PC-3 (cell line): ENCODE measurements around the gene RPS16. TPM values are rescaled to one million over a fixed set of nuclear protein-coding genes. Genes with fewer than 3 reads are reported as not detected.

ENCODE experiments used
- ATAC-seq: fragments of 200-7000 bp; cut with Tn5 transposase; 2 replicates; pipeline ENCODE4 v1.9.1; 2020; ENCODE audit warnings: mild to moderate bottlenecking, moderate library complexity
- BruUV-seq: library from RNA; stranded (reverse); fragments of 400-500 nt; replicated peaks from 2 replicates; lab custom pipeline; 2021; lab: Mats Ljungman, UMichigan
- CTCF ChIA-PET: fragments of 300-600 bp; sonication (Branson Sonifier 250); formaldehyde crosslinking; loops from one replicate; lab custom pipeline; 2022; ENCODE audit warnings: antibody characterized with exemption; lab: Charles Lee
- POLR2A ChIA-PET: fragments of 300-600 bp; sonication (Branson Sonifier 250); formaldehyde crosslinking; loops from one replicate; lab custom pipeline; 2022; ENCODE audit warnings: antibody characterized with exemption; ENCODE audit not compliant: unreplicated experiment; lab: Charles Lee
- DNase-seq: peaks from one replicate; pipeline ENCODE4 v3.0.0-alpha.2; 2015
- H2AFZ ChIP-seq: fragments of 300-600 bp; sonication (generic); 2 replicates; pipeline ENCODE4 v1.6.0; 2016; ENCODE audit warnings: antibody characterized with exemption, low read length
- H3F3A ChIP-seq: fragments of 300-600 bp; sonication (generic); one replicate; pipeline ENCODE4 v1.6.0; 2017; ENCODE audit warnings: antibody characterized with exemption, low read length, control low read depth, mild to moderate bottlenecking; ENCODE audit not compliant: unreplicated experiment
- H3K27ac ChIP-seq: fragments of 300-600 bp; sonication (generic); 2 replicates; pipeline ENCODE4 v1.5.1; 2016; ENCODE audit warnings: mild to moderate bottlenecking, low read length
- H3K27me3 ChIP-seq: fragments of 300-600 bp; sonication (generic); 2 replicates; pipeline ENCODE4 v1.6.1; 2016; ENCODE audit warnings: low read length, mixed read lengths
- H3K36me3 ChIP-seq: fragments of 300-600 bp; sonication (generic); 2 replicates; pipeline ENCODE4 v1.6.1; 2016; ENCODE audit warnings: low read depth, mixed run types, low read length, mixed read lengths
- H3K4me1 ChIP-seq: fragments of 300-600 bp; sonication (generic); 2 replicates; pipeline ENCODE4 v1.5.1; 2016; ENCODE audit warnings: low read length; ENCODE audit not compliant: insufficient read depth
- H3K4me2 ChIP-seq: fragments of 300-600 bp; sonication (generic); 2 replicates; pipeline ENCODE4 v1.6.0; 2016; ENCODE audit warnings: low read length
- H3K4me3 ChIP-seq: fragments of 300-600 bp; sonication (generic); 2 replicates; pipeline ENCODE4 v1.5.1; 2016; ENCODE audit warnings: mild to moderate bottlenecking, low read length, mixed read lengths
- H3K79me2 ChIP-seq: fragments of 300-600 bp; sonication (generic); 2 replicates; pipeline ENCODE4 v1.6.1; 2017; ENCODE audit warnings: low read length, mixed read lengths
- H3K9ac ChIP-seq: fragments of 300-600 bp; sonication (generic); 2 replicates; pipeline ENCODE4 v1.6.0; 2016; ENCODE audit warnings: mild to moderate bottlenecking, low read length
- H3K9me2 ChIP-seq: fragments of 300-600 bp; sonication (generic); replicated peaks from 2 replicates; pipeline ENCODE4 v1.6.1; 2016; ENCODE audit warnings: mixed run types, low read length, mixed read lengths
- H3K9me3 ChIP-seq: fragments of 300-600 bp; sonication (generic); 2 replicates; pipeline ENCODE4 v1.6.1; 2016; ENCODE audit warnings: low read length, mixed read lengths
- H4K20me1 ChIP-seq: fragments of 300-600 bp; sonication (generic); 2 replicates; pipeline ENCODE4 v1.6.1; 2016; ENCODE audit warnings: low read length, mixed read lengths
- CTCF ChIP-seq: fragments of 300-600 bp; sonication (generic); conservative IDR thresholded peaks from 2 replicates; pipeline ENCODE4 v1.5.1; 2017; ENCODE audit warnings: antibody characterized with exemption, low read depth, mild to moderate bottlenecking, low read length
- EZH2 ChIP-seq: fragments of 300-600 bp; sonication (generic); IDR thresholded peaks from one replicate; pipeline ENCODE4 v1.6.1; 2017; ENCODE audit warnings: antibody characterized with exemption, mild to moderate bottlenecking, low read length; ENCODE audit not compliant: unreplicated experiment
- EZH2phosphoT487 ChIP-seq: fragments of 300-600 bp; sonication (generic); IDR thresholded peaks from 2 replicates; pipeline ENCODE4 v1.6.1; 2018; ENCODE audit warnings: mild to moderate bottlenecking, antibody characterized with exemption, low read length, borderline replicate concordance
- intact Hi-C: fragments of 100-400 bp; cut with micrococcal nuclease; formaldehyde crosslinking; loops from 2 replicates; pipeline ENCODE4 v1.9.0; 2023
- total RNA-seq: library from RNA; depleted of rRNA; stranded (reverse); fragments of >200 nt; gene quantifications from 2 replicates; pipeline ENCODE4 v1.2.3, GENCODE V29; 2014

RPS16 gene
- total RNA-seq, 1 experiment from 2014 or later: 418 TPM

GRCh38 chr19:39411081-39411831 lies 24.5 kb downstream of the RPS16 start:
- Histone ChIP-seq H3K4me1 (peaks cover 31% of the 10 kb centered on the region), H3K79me2 (peaks cover 22% of the 10 kb centered on the region), H3K36me3 (peaks cover 9% of the 10 kb centered on the region), H4K20me1 (peaks cover 20% of the 10 kb centered on the region), H2AFZ (no peak overlapping the region), H3K4me3 (peak overlapping the region; percentile 52), H3K9me3 (no peaks in the 10 kb centered on the region), H3K4me2 (peak overlapping the region; percentile 90), H3K27ac (peak overlapping the region; percentile 83), H3K27me3 (no peaks in the 10 kb centered on the region), H3K9me2 (no peaks in the 10 kb centered on the region), H3K9ac (peak overlapping the region; percentile 79), H3F3A (no peaks in the 10 kb centered on the region)
- ChIA-PET CTCF (interaction anchor here (1.0 kb wide), 1 partner anchor 9 kb away, joined by 3 read pairs; no protein-coding TSS in a partner anchor), POLR2A (no interaction called here)
- ATAC-seq (no peak), DNase-seq (no peak)
- no TSS peak for BruUV-seq
- TF ChIP-seq EZH2phosphoT487: no peak
- intact Hi-C loops: loop anchor here (1.0 kb wide), 1 partner anchor 14 kb away; no protein-coding TSS in a partner anchor

GRCh38 chr19:39410831-39411080 lies 25.0 kb downstream of the RPS16 start:
- TF ChIP-seq CTCF (no peak), EZH2phosphoT487 (no peak), EZH2 (no peak)
- no peaks in the 10 kb centered on the region for H3K9me2 ChIP-seq
- intact Hi-C loops: loop anchor here (1.0 kb wide), 1 partner anchor 13 kb away; no protein-coding TSS in a partner anchor
- ChIA-PET POLR2A (no interaction called here), CTCF (no interaction called here)
- H3K79me2 ChIP-seq: peaks cover 22% of the 10 kb centered on the region
- no peaks in the 10 kb centered on the region for H3K27me3 ChIP-seq
- H4K20me1 ChIP-seq: peaks cover 20% of the 10 kb centered on the region
- H2AFZ ChIP-seq: no peak overlapping the region
- ATAC-seq: no peak
- H3K9ac ChIP-seq: peak overlapping the region; percentile 79
- H3K27ac ChIP-seq: peak overlapping the region; percentile 83
- H3K9me3 ChIP-seq: no peaks in the 10 kb centered on the region
- peak overlapping the region; percentile 90 for H3K4me2 ChIP-seq
- H3K36me3 ChIP-seq: peaks cover 9% of the 10 kb centered on the region
- no TSS peak for BruUV-seq
- peak overlapping the region; percentile 100; the same call in 1 of the 2 replicates for H3K4me3 ChIP-seq
- no peak for DNase-seq
- H3K4me1 ChIP-seq: peaks cover 36% of the 10 kb centered on the region
- H3F3A ChIP-seq: no peaks in the 10 kb centered on the region

- H3K79me2 ChIP-seq: peaks cover 22% of the 10 kb centered on the region
- CTCF ChIA-PET: no interaction called here
- TF ChIP-seq EZH2 (no peak), EZH2phosphoT487 (no peak), CTCF (no peak)
These were observed 25.5 kb downstream of the RPS16 start for GRCh38 chr19:39410017-39410830.

More at GRCh38 chr19:39410017-39410830, 25.5 kb downstream of the RPS16 start:
- Histone ChIP-seq H4K20me1 (peaks cover 20% of the 10 kb centered on the region), H3K4me2 (peak overlapping the region; percentile 90), H3K36me3 (peaks cover 9% of the 10 kb centered on the region), H3K9ac (peak overlapping the region; percentile 79), H3K4me1 (peaks cover 36% of the 10 kb centered on the region), H3K9me3 (no peaks in the 10 kb centered on the region), H3K4me3 (peak overlapping the region; percentile 100), H3K27ac (peak overlapping the region; percentile 83), H3K27me3 (no peaks in the 10 kb centered on the region), H3F3A (no peaks in the 10 kb centered on the region), H2AFZ (0 out of 2 replicates have a peak overlapping the region, but pooled peaks have one; percentile 38), H3K9me2 (no peaks in the 10 kb centered on the region)
- BruUV-seq: no TSS peak
- POLR2A ChIA-PET: no interaction called here
- DNase-seq (no peak), ATAC-seq (no peak)
- intact Hi-C loops: no loop called here
